Right cardiac atrium (tissue), 5 donors: ENCODE data around the gene PCDHB6. TPM values are rescaled to one million over a fixed set of nuclear protein-coding genes. Genes with fewer than 3 reads are reported as not detected.

Experiments
- polyA plus RNA-seq: library from polyadenylated mRNA; stranded (reverse); fragments of 200-250 nt; gene quantifications from one replicate; pipeline ENCODE4 v1.2.3, GENCODE V29; 2013
- total RNA-seq, 4 donors: library from RNA; stranded (reverse); fragmentation: NEBNext Ultra II Directional; extraction: Animal tissue kit (Norgen Biotek cat#: 25700); gene quantifications; one replicate each; pipeline ENCODE4 v1.2.1, GENCODE V29; 2021
- donor health status: healthy with polysubstance abuse.
- donor health status: DM: no; HTN: yes; CAD: no.
- donor health status: DM: no; HTN: no; CAD: no.
- donor health status: DM: no; HTN: yes; CAD: no; lungs with severe emphysema.
- donor health status: DM: yes; HTN: yes; CAD: no.

PCDHB6 gene
- total and polyA plus RNA-seq, 5 donors = 0.34 to 0.76 (median 0.51) TPM

Other genes starting within 250 kb of the PCDHB6 start
Only the 30 nearest of the 32 such genes appear.
- gene PCDHAC1, start 223.8 kb upstream of the PCDHB6 start, total RNA-seq = under 1 TPM; 0.09 to 0.23 (median 0.11) TPM
- gene PCDHAC1, start 223.8 kb upstream of the PCDHB6 start, polyA plus RNA-seq = not detected
- gene PCDHAC2, start 183.6 kb upstream of the PCDHB6 start, total RNA-seq = 1 to 10 TPM in 1 of 4 donors, under 1 TPM in 3; 0.44 to 1.1 (median 0.54) TPM
- gene PCDHAC2, start 183.6 kb upstream of the PCDHB6 start, polyA plus RNA-seq = 0.02 TPM
- gene PCDHB1, start 98.7 kb upstream of the PCDHB6 start, total RNA-seq = not detected
- gene PCDHB1, start 98.7 kb upstream of the PCDHB6 start, polyA plus RNA-seq = not detected
- 1 to 10 TPM; 1.4 to 1.9 (median 1.5) TPM for gene PCDHB2, start 55.4 kb upstream of the PCDHB6 start, total RNA-seq
- gene PCDHB2, start 55.4 kb upstream of the PCDHB6 start, polyA plus RNA-seq = 0.59 TPM
- 1 to 10 TPM in 3 of 4 donors, under 1 TPM in 1; 0.94 to 1.7 (median 1.4) TPM for gene PCDHB3, start 49.6 kb upstream of the PCDHB6 start, total RNA-seq
- 0.61 TPM for gene PCDHB3, start 49.6 kb upstream of the PCDHB6 start, polyA plus RNA-seq
- gene PCDHB4, start 28.2 kb upstream of the PCDHB6 start, total RNA-seq = 1 to 10 TPM; 2.6 to 3.6 (median 3.1) TPM
- gene PCDHB4, start 28.2 kb upstream of the PCDHB6 start, polyA plus RNA-seq = 1.3 TPM
- 1 to 10 TPM; 2.5 to 3.1 (median 2.7) TPM for gene PCDHB5, start 14.9 kb upstream of the PCDHB6 start, total RNA-seq
- gene PCDHB5, start 14.9 kb upstream of the PCDHB6 start, polyA plus RNA-seq = 1.3 TPM
- gene PCDHB7, start 22.6 kb downstream of the PCDHB6 start, total RNA-seq = 1 to 10 TPM in 3 of 4 donors, under 1 TPM in 1; 0.79 to 1.7 (median 1.6) TPM
- 0.57 TPM for gene PCDHB7, start 22.6 kb downstream of the PCDHB6 start, polyA plus RNA-seq
- 1 to 10 TPM; 2.2 to 5.2 (median 2.6) TPM for gene PCDHB8, start 27.7 kb downstream of the PCDHB6 start, total RNA-seq
- gene PCDHB8, start 27.7 kb downstream of the PCDHB6 start, polyA plus RNA-seq = 0.84 TPM
- 1 to 10 TPM; 1.8 to 2.6 (median 2.3) TPM for gene PCDHB16, start 32.3 kb downstream of the PCDHB6 start, total RNA-seq
- 1.3 TPM for gene PCDHB16, start 32.3 kb downstream of the PCDHB6 start, polyA plus RNA-seq
- gene PCDHB9, start 37.1 kb downstream of the PCDHB6 start, total RNA-seq = 1 to 10 TPM; 1.7 to 2.4 (median 2.1) TPM
- 0.63 TPM for gene PCDHB9, start 37.1 kb downstream of the PCDHB6 start, polyA plus RNA-seq
- gene PCDHB10, start 42.3 kb downstream of the PCDHB6 start, total RNA-seq = 1 to 10 TPM; 1.1 to 2.0 (median 1.5) TPM
- 1.00 TPM for gene PCDHB10, start 42.3 kb downstream of the PCDHB6 start, polyA plus RNA-seq
- 1 to 10 TPM; 1.9 to 2.9 (median 2.5) TPM for gene PCDHB11, start 49.6 kb downstream of the PCDHB6 start, total RNA-seq
- gene PCDHB11, start 49.6 kb downstream of the PCDHB6 start, polyA plus RNA-seq = 0.48 TPM
- 1 to 10 TPM; 1.7 to 3.3 (median 2.8) TPM for gene PCDHB12, start 58.7 kb downstream of the PCDHB6 start, total RNA-seq
- 0.72 TPM for gene PCDHB12, start 58.7 kb downstream of the PCDHB6 start, polyA plus RNA-seq
- gene PCDHB13, start 63.9 kb downstream of the PCDHB6 start, total RNA-seq = 1 to 10 TPM; 4.3 to 5.8 (median 5.3) TPM
- 1.7 TPM for gene PCDHB13, start 63.9 kb downstream of the PCDHB6 start, polyA plus RNA-seq
- 1 to 10 TPM; 4.3 to 5.9 (median 5.3) TPM for gene PCDHB14, start 73.3 kb downstream of the PCDHB6 start, total RNA-seq
- gene PCDHB14, start 73.3 kb downstream of the PCDHB6 start, polyA plus RNA-seq = 2.3 TPM
- gene PCDHB15, start 95.3 kb downstream of the PCDHB6 start, total RNA-seq = 1 to 10 TPM; 2.9 to 6.7 (median 5.3) TPM
- 2.5 TPM for gene PCDHB15, start 95.3 kb downstream of the PCDHB6 start, polyA plus RNA-seq
- under 1 TPM in 2 of 4 donors, not detected in 2; 0.17 to 0.37 TPM for gene SLC25A2, start 154.0 kb downstream of the PCDHB6 start, total RNA-seq
- gene SLC25A2, start 154.0 kb downstream of the PCDHB6 start, polyA plus RNA-seq = 0.14 TPM
- 100 to 1,000 TPM in 1 of 4 donors, 10 to 100 TPM in 3; 86.7 to 109 (median 95.1) TPM for gene TAF7, start 170.7 kb downstream of the PCDHB6 start, total RNA-seq
- gene TAF7, start 170.7 kb downstream of the PCDHB6 start, polyA plus RNA-seq = 94.6 TPM
- gene PCDHGA1, start 180.5 kb downstream of the PCDHB6 start, total RNA-seq = 1 to 10 TPM; 1.7 to 2.8 (median 1.8) TPM
- 0.70 TPM for gene PCDHGA1, start 180.5 kb downstream of the PCDHB6 start, polyA plus RNA-seq
- 1 to 10 TPM; 6.4 to 9.4 (median 7.1) TPM for gene PCDHGA2, start 188.7 kb downstream of the PCDHB6 start, total RNA-seq
- 2.2 TPM for gene PCDHGA2, start 188.7 kb downstream of the PCDHB6 start, polyA plus RNA-seq
- gene PCDHGA3, start 193.8 kb downstream of the PCDHB6 start, total RNA-seq = 1 to 10 TPM; 4.9 to 7.7 (median 5.6) TPM
- 2.1 TPM for gene PCDHGA3, start 193.8 kb downstream of the PCDHB6 start, polyA plus RNA-seq
- gene PCDHGB1, start 200.0 kb downstream of the PCDHB6 start, total RNA-seq = 1 to 10 TPM; 2.7 to 4.4 (median 3.8) TPM
- 1.3 TPM for gene PCDHGB1, start 200.0 kb downstream of the PCDHB6 start, polyA plus RNA-seq
- gene PCDHGA4, start 205.0 kb downstream of the PCDHB6 start, total RNA-seq = 1 to 10 TPM; 4.4 to 5.8 (median 5.7) TPM
- 1.7 TPM for gene PCDHGA4, start 205.0 kb downstream of the PCDHB6 start, polyA plus RNA-seq
- gene PCDHGB2, start 209.9 kb downstream of the PCDHB6 start, total RNA-seq = 1 to 10 TPM; 3.5 to 6.5 (median 5.0) TPM
- 1.9 TPM for gene PCDHGB2, start 209.9 kb downstream of the PCDHB6 start, polyA plus RNA-seq
- gene PCDHGA5, start 214.1 kb downstream of the PCDHB6 start, total RNA-seq = 1 to 10 TPM; 3.4 to 4.7 (median 4.2) TPM
- 2.0 TPM for gene PCDHGA5, start 214.1 kb downstream of the PCDHB6 start, polyA plus RNA-seq
- gene PCDHGB3, start 220.2 kb downstream of the PCDHB6 start, total RNA-seq = 1 to 10 TPM; 4.8 to 5.5 (median 5.1) TPM
- 1.7 TPM for gene PCDHGB3, start 220.2 kb downstream of the PCDHB6 start, polyA plus RNA-seq
- 1 to 10 TPM; 3.7 to 5.3 (median 4.9) TPM for gene PCDHGA6, start 223.8 kb downstream of the PCDHB6 start, total RNA-seq
- gene PCDHGA6, start 223.8 kb downstream of the PCDHB6 start, polyA plus RNA-seq = 2.2 TPM
- gene PCDHGA7, start 232.7 kb downstream of the PCDHB6 start, total RNA-seq = 1 to 10 TPM; 3.9 to 5.2 (median 4.5) TPM
- gene PCDHGA7, start 232.7 kb downstream of the PCDHB6 start, polyA plus RNA-seq = 1.8 TPM
- gene PCDHGB4, start 237.6 kb downstream of the PCDHB6 start, total RNA-seq = 1 to 10 TPM; 4.8 to 5.5 (median 5.3) TPM
- gene PCDHGB4, start 237.6 kb downstream of the PCDHB6 start, polyA plus RNA-seq = 2.0 TPM